ENCODE data around the gene PIGM. TPM values are rescaled to one million over a fixed set of nuclear protein-coding genes. Genes with fewer than 3 reads are reported as not detected.
A peak's percentile ranks its signal among the peaks of the same experiment; 100 is the strongest.
"Not testable (repeated sequence)": the region's sequence is repeated elsewhere in the genome, so short reads cannot be mapped to it uniquely, and the experiment has no call there.

Gene PIGM
- total and polyA plus RNA-seq, 3 experiments from 2014 or later: 3.2 to 6.9 (median 6.5) TPM

- CTCF ChIA-PET: interaction anchor here (1.4 kb wide), 1 partner anchor 11 kb away, joined by 4 read pairs; no protein-coding TSS in a partner anchor
- DNase-seq: no peak
Measured at GRCh38 chr1:160056648-160057169, 24.9 kb upstream of the PIGM start.

GRCh38 chr1:160053548-160054365, 22.0 kb upstream of the PIGM start:
- Histone ChIP-seq H3K4me3 (ENCODE audit: low read length) (no peak overlapping the region), H3K36me3 (ENCODE audit: insufficient read depth, low read length) (no peaks in the 10 kb centered on the region), H3K4me1 (ENCODE audit: insufficient read depth, low read length) (no peaks in the 10 kb centered on the region), H3K27me3 (ENCODE audit: insufficient read depth, low read length, poor library complexity, severe bottlenecking) (peaks cover 7% of the 10 kb centered on the region), H3K9me3 (ENCODE audit: low read length) (no peaks in the 10 kb centered on the region), H3K27ac (ENCODE audit: low read depth, low read length) (no peak overlapping the region)
- CTCF ChIA-PET: interaction anchor here (1.1 kb wide), 1 partner anchor 13 kb away, joined by 3 read pairs; no protein-coding TSS in a partner anchor
- H3K4me1 Mint-ChIP-seq: no peaks in the 10 kb centered on the region
- H3K36me3 Mint-ChIP-seq: no peaks in the 10 kb centered on the region
- H3K4me3 Mint-ChIP-seq: no peak overlapping the region
- H3K27me3 Mint-ChIP-seq: peaks cover 22 to 77% of the 10 kb centered on the region in 2 donors
- no peaks in the 10 kb centered on the region for H3K9me3 Mint-ChIP-seq
- peak overlapping the region in 1 of 8 donors; percentile 25 for H3K27ac Mint-ChIP-seq
- DNase-seq: no peak
- POLR2A ChIA-PET: no interaction called here

More at GRCh38 chr1:160056648-160057169, 24.9 kb upstream of the PIGM start:
- Mint-ChIP-seq H3K9me3 (no peaks in the 10 kb centered on the region), H3K27me3 (peaks cover 26 to 84% of the 10 kb centered on the region in 2 donors), H3K27ac (no peak overlapping the region), H3K4me3 (no peak overlapping the region), H3K36me3 (peaks cover 0 to 2% (median 0%) of the 10 kb centered on the region in 3 donors), H3K4me1 (no peaks in the 10 kb centered on the region)
- POLR2A ChIA-PET: no interaction called here
- Histone ChIP-seq H3K27ac (ENCODE audit: low read depth, low read length) (no peak overlapping the region), H3K27me3 (ENCODE audit: insufficient read depth, low read length, poor library complexity, severe bottlenecking) (peaks cover 4% of the 10 kb centered on the region), H3K9me3 (ENCODE audit: low read length) (no peaks in the 10 kb centered on the region), H3K36me3 (ENCODE audit: insufficient read depth, low read length) (no peaks in the 10 kb centered on the region), H3K4me1 (ENCODE audit: insufficient read depth, low read length) (no peaks in the 10 kb centered on the region), H3K4me3 (ENCODE audit: low read length) (no peak overlapping the region)

- Histone ChIP-seq H3K27ac (ENCODE audit: low read depth, low read length) (no peak overlapping the region), H3K4me3 (ENCODE audit: low read length) (no peak overlapping the region), H3K27me3 (ENCODE audit: insufficient read depth, low read length, poor library complexity, severe bottlenecking) (peaks cover 7% of the 10 kb centered on the region), H3K36me3 (ENCODE audit: insufficient read depth, low read length) (no peaks in the 10 kb centered on the region), H3K9me3 (ENCODE audit: low read length) (no peaks in the 10 kb centered on the region), H3K4me1 (ENCODE audit: insufficient read depth, low read length) (no peaks in the 10 kb centered on the region)
- ChIA-PET POLR2A (no interaction called here), CTCF (no interaction called here)
- Mint-ChIP-seq H3K4me3 (no peak overlapping the region), H3K4me1 (no peaks in the 10 kb centered on the region), H3K27me3 (peaks cover 26 to 78% of the 10 kb centered on the region in 2 donors), H3K36me3 (no peaks in the 10 kb centered on the region), H3K9me3 (no peaks in the 10 kb centered on the region), H3K27ac (no peak overlapping the region)
- DNase-seq: no peak
Measured at GRCh38 chr1:160052936-160053335, 21.1 kb upstream of the PIGM start.

GRCh38 chr1:160050619-160051018, 18.8 kb upstream of the PIGM start:
- Histone ChIP-seq H3K27ac (ENCODE audit: low read depth, low read length) (no peak overlapping the region), H3K27me3 (ENCODE audit: insufficient read depth, low read length, poor library complexity, severe bottlenecking) (peaks cover 7% of the 10 kb centered on the region), H3K36me3 (ENCODE audit: insufficient read depth, low read length) (no peaks in the 10 kb centered on the region), H3K4me1 (ENCODE audit: insufficient read depth, low read length) (peaks cover 10% of the 10 kb centered on the region), H3K9me3 (ENCODE audit: low read length) (no peaks in the 10 kb centered on the region), H3K4me3 (ENCODE audit: low read length) (no peak overlapping the region)
- Mint-ChIP-seq H3K4me1 (peaks cover 10 to 11% (median 10%) of the 10 kb centered on the region in 3 donors), H3K27ac (no peak overlapping the region), H3K27me3 (peaks cover 24 to 69% of the 10 kb centered on the region in 2 donors), H3K9me3 (no peaks in the 10 kb centered on the region), H3K4me3 (no peak overlapping the region), H3K36me3 (no peaks in the 10 kb centered on the region)
- POLR2A ChIA-PET: interaction anchor here (0.5 kb wide), 1 partner anchor 15 kb away, joined by 3 read pairs; no protein-coding TSS in a partner anchor
- CTCF ChIA-PET: no interaction called here
- no peak for DNase-seq

- H3K9me3 ChIP-seq (ENCODE audit: low read length); DNase-seq; POLR2A ChIA-PET; CTCF ChIA-PET; H3K27ac ChIP-seq (ENCODE audit: low read depth, low read length); H3K36me3 ChIP-seq (ENCODE audit: insufficient read depth, low read length); H3K9me3 Mint-ChIP-seq; H3K4me3 ChIP-seq (ENCODE audit: low read length); H3K27me3 ChIP-seq (ENCODE audit: insufficient read depth, low read length, poor library complexity, severe bottlenecking); H3K36me3 Mint-ChIP-seq; H3K4me3 Mint-ChIP-seq: not testable (repeated sequence)
- H3K27me3 Mint-ChIP-seq: peaks cover 22 to 69% of the 10 kb centered on the region in 2 donors
- peaks cover 10 to 11% (median 10%) of the 10 kb centered on the region in 3 donors for H3K4me1 Mint-ChIP-seq
- peaks cover 10% of the 10 kb centered on the region for H3K4me1 ChIP-seq (ENCODE audit: insufficient read depth, low read length)
- H3K27ac Mint-ChIP-seq: peak overlapping the region in 1 of 8 donors; percentile 10
Measured at GRCh38 chr1:160050182-160050581, 18.4 kb upstream of the PIGM start.

- ChIA-PET POLR2A (no interaction called here), CTCF (no interaction called here)
- Histone ChIP-seq H3K4me3 (ENCODE audit: low read length) (no peak overlapping the region), H3K4me1 (ENCODE audit: insufficient read depth, low read length) (peaks cover 10% of the 10 kb centered on the region), H3K9me3 (ENCODE audit: low read length) (no peaks in the 10 kb centered on the region), H3K36me3 (ENCODE audit: insufficient read depth, low read length) (no peaks in the 10 kb centered on the region), H3K27me3 (ENCODE audit: insufficient read depth, low read length, poor library complexity, severe bottlenecking) (peaks cover 7% of the 10 kb centered on the region), H3K27ac (ENCODE audit: low read depth, low read length) (no peak overlapping the region)
- Mint-ChIP-seq H3K27ac (no peak overlapping the region), H3K27me3 (peaks cover 15 to 67% of the 10 kb centered on the region in 2 donors), H3K36me3 (no peaks in the 10 kb centered on the region), H3K4me3 (peak overlapping the region in 1 of 7 donors; percentile 2), H3K4me1 (peaks cover 10 to 11% (median 10%) of the 10 kb centered on the region in 3 donors), H3K9me3 (no peaks in the 10 kb centered on the region)
- no peak for DNase-seq
Measured at GRCh38 chr1:160049101-160049500, 17.3 kb upstream of the PIGM start.

- Histone ChIP-seq H3K4me1 (ENCODE audit: insufficient read depth, low read length) (peaks cover 10% of the 10 kb centered on the region), H3K4me3 (ENCODE audit: low read length) (no peak overlapping the region), H3K36me3 (ENCODE audit: insufficient read depth, low read length) (no peaks in the 10 kb centered on the region), H3K27me3 (ENCODE audit: insufficient read depth, low read length, poor library complexity, severe bottlenecking) (peaks cover 7% of the 10 kb centered on the region), H3K9me3 (ENCODE audit: low read length) (no peaks in the 10 kb centered on the region), H3K27ac (ENCODE audit: low read depth, low read length) (no peak overlapping the region)
- Mint-ChIP-seq H3K27ac (no peak overlapping the region), H3K4me3 (no peak overlapping the region), H3K36me3 (no peaks in the 10 kb centered on the region), H3K9me3 (no peaks in the 10 kb centered on the region), H3K27me3 (peaks cover 13 to 68% of the 10 kb centered on the region in 2 donors), H3K4me1 (peaks cover 10 to 11% (median 10%) of the 10 kb centered on the region in 3 donors)
- ChIA-PET POLR2A (no interaction called here), CTCF (interaction anchor here (4.5 kb wide), 1 partner anchor 36 kb away, joined by 63 read pairs; the partner anchor contains the start of gene KCNJ9)
- no peak for DNase-seq
Measured at GRCh38 chr1:160048335-160048734, 16.5 kb upstream of the PIGM start.

Data from CD8-positive, alpha-beta memory T cell (primary cell).